IMR-90 (cell line): Measurements from ENCODE around the gene VAMP5.

Experiments used
- CEBPB ChIP-seq: IDR thresholded peaks from 2 replicates; pipeline ENCODE4 v1.6.1; 2012; ENCODE audit warnings: low read depth, low read length, improper control_type of control experiment
- CTCF ChIP-seq: conservative IDR thresholded peaks from 2 replicates; pipeline ENCODE4 v1.5.1; 2012; ENCODE audit warnings: mild to moderate bottlenecking, low read depth, low read length, improper control_type of control experiment
- ELK1 ChIP-seq: fragments of 150-350 bp; IDR thresholded peaks from 2 replicates; pipeline ENCODE4 v1.6.1; 2016; ENCODE audit warnings: low read depth, mild to moderate bottlenecking, low read length, moderate library complexity, borderline replicate concordance
- FOS ChIP-seq: fragments of 150-350 bp; IDR thresholded peaks from 2 replicates; pipeline ENCODE4 v1.6.1; 2016; ENCODE audit warnings: low read depth, low read length
- NFE2L2 ChIP-seq: fragments of 150-350 bp; IDR thresholded peaks from 2 replicates; pipeline ENCODE4 v1.6.1; 2016; ENCODE audit warnings: low read depth, mild to moderate bottlenecking, low read length
- POLR2A ChIP-seq: IDR thresholded peaks from 2 replicates; pipeline ENCODE4 v1.6.1; 2012; ENCODE audit warnings: mild to moderate bottlenecking, low read depth, low read length
- RCOR1 ChIP-seq: IDR thresholded peaks from 2 replicates; pipeline ENCODE4 v1.6.1; 2012; ENCODE audit warnings: mild to moderate bottlenecking, low read length, improper control_type of control experiment; ENCODE audit not compliant: insufficient replicate concordance
- SMC3 ChIP-seq: fragments of 150-350 bp; IDR thresholded peaks from 2 replicates; pipeline ENCODE4 v1.6.1; 2016; ENCODE audit warnings: low read depth, mild to moderate bottlenecking, antibody characterized with exemption, low read length, moderate library complexity
- TF ChIP-seq, protein P1 (sequence below): fragments of 150-350 bp; IDR thresholded peaks from 2 replicates; pipeline ENCODE4 v1.6.1; 2017; ENCODE audit warnings: mild to moderate bottlenecking, antibody characterized with exemption, low read length, low read depth

DNA sequence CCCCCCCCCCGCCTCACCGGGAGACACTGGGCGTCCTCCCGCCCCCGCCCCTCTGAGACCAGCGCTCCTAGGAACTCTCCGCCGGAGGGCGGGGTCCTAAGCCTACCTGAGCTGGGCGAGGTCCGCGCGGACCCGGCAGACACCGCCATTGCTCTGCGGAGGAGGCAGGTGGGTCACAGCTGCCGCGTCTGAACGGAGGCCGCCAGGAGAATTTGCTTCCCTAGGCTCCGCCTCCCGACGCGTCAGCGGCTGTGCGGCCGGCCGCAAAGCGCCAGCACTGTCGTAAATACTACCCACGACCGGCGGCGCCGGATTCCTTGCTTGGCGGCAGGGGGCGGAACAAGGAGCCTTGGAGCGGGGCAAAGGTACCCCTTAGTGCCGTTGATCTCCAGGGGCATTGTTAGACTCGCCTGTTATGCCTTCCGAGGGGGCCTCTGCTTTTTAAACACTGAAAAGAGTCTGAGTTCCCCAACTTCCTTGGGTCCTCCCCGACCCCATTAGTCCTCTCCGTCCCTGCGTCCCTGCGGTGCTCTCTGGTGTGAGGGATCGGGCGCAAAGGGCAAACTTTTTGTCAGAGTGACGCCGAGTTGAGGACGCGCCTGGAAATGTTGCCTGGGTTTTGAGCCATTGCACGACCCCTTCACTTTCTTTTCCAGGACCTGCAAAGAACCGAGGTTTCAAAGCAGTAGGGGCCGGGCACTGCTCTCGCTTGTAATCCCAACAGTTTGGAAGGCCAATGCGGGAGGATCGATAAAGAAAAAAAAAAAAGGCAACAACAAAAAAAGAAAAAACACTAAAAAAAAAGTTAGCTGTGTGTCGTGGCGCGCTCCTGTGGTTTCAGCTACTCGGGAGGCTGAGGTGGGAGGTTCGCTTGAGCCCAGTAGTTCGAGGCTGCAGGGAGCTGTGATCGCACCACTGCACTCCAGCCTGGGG is 22.7 kb upstream of the VAMP5 start, which contains the start of gene GGCX:
- TF ChIP-seq CTCF (peak; percentile 31; the same call in 1 of the 2 replicates), POLR2A (peak; percentile 62), NFE2L2 (no peak), FOS (no peak), CEBPB (no peak), SMC3 (no peak), RCOR1 (no peak), ELK1 (no peak)
- TF ChIP-seq, protein P1, sequence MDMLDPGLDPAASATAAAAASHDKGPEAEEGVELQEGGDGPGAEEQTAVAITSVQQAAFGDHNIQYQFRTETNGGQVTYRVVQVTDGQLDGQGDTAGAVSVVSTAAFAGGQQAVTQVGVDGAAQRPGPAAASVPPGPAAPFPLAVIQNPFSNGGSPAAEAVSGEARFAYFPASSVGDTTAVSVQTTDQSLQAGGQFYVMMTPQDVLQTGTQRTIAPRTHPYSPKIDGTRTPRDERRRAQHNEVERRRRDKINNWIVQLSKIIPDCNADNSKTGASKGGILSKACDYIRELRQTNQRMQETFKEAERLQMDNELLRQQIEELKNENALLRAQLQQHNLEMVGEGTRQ: no peak
